H1 (cell line): ENCODE results near the gene FGF12. TPM values are rescaled to one million over a fixed set of nuclear protein-coding genes. Genes with fewer than 3 reads are reported as not detected.

ENCODE experiments used
- CTCF ChIP-seq, 3 experiments: IDR thresholded peaks; 1 replicate in 2 of 3; 2 replicates in 1 of 3; pipeline versions ENCODE4 v1.5.1 to v1.6.1; 2011; ENCODE audit warnings: low read length in 3 of 3, mild to moderate bottlenecking in 3 of 3, inconsistent platforms in 2 of 3, low read depth in 1 of 3, moderate library complexity in 1 of 3; ENCODE audit not compliant: insufficient read depth in 1 of 3; ENCODE audit errors: control extremely low read depth in 1 of 3
- polyA plus RNA-seq, 7 experiments: library from polyadenylated mRNA; depleted of rRNA in 3 of 7; stranded (reverse) in 5 of 7; unstranded in 2 of 7; fragments of >200 nt in 5 of 7; fragments of 200-250 nt in 2 of 7; gene quantifications; 1 replicate in 5 of 7; 2 replicates in 1 of 7; 4 replicates in 1 of 7; pipeline versions ENCODE4 v1.2.1 to v1.2.3, GENCODE V29; 2011 to 2013; ENCODE audit warnings: missing spikeins in 2 of 7, mixed read lengths in 2 of 7
- total RNA-seq: library from RNA; stranded (reverse); fragmentation: NEBNext Ultra II Directional; extraction: Animal tissue kit (Norgen Biotek cat#: 25700); gene quantifications from 2 replicates; pipeline ENCODE4 v1.2.1, GENCODE V29; 2021

The FGF12 gene
- total and polyA plus RNA-seq, 2 of the 8 experiments (the other 6 are each of a cell fraction or from before 2014, with no cell fraction given), result 4.1 to 16.6 TPM

DNA sequence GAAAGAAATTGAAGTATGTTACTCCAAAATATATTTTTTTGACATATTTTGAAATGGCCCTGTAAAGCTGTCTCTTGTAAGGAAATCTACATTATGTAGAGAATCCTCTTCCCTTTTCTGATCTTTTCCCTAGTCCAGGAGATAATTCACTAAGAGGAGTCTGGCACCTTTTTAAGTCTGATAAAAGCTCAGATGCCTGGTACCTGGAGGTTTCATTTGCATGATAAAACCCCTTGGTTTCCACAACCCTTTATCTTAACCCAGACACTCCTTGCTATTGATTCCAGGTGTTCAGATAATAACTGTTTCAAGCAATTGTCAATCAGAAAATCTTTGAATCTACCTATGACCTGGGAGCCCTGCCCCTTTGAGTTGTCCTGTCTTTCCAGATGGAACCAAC lies 26.5 kb downstream of the FGF12 start (continued):
- no peak for TF ChIP-seq CTCF (IDR thresholded peaks at IDR 0.05; ENCODE audit: control extremely low read depth in 1 of 3, insufficient read depth in 1 of 3, low read depth in 1 of 3, low read length in 3 of 3)
